ENCODE results near the gene HELZ.
"Not testable (repeated sequence)": the region's sequence is repeated elsewhere in the genome, so short reads cannot be mapped to it uniquely, and the experiment has no call there.

HELZ gene, protein sequence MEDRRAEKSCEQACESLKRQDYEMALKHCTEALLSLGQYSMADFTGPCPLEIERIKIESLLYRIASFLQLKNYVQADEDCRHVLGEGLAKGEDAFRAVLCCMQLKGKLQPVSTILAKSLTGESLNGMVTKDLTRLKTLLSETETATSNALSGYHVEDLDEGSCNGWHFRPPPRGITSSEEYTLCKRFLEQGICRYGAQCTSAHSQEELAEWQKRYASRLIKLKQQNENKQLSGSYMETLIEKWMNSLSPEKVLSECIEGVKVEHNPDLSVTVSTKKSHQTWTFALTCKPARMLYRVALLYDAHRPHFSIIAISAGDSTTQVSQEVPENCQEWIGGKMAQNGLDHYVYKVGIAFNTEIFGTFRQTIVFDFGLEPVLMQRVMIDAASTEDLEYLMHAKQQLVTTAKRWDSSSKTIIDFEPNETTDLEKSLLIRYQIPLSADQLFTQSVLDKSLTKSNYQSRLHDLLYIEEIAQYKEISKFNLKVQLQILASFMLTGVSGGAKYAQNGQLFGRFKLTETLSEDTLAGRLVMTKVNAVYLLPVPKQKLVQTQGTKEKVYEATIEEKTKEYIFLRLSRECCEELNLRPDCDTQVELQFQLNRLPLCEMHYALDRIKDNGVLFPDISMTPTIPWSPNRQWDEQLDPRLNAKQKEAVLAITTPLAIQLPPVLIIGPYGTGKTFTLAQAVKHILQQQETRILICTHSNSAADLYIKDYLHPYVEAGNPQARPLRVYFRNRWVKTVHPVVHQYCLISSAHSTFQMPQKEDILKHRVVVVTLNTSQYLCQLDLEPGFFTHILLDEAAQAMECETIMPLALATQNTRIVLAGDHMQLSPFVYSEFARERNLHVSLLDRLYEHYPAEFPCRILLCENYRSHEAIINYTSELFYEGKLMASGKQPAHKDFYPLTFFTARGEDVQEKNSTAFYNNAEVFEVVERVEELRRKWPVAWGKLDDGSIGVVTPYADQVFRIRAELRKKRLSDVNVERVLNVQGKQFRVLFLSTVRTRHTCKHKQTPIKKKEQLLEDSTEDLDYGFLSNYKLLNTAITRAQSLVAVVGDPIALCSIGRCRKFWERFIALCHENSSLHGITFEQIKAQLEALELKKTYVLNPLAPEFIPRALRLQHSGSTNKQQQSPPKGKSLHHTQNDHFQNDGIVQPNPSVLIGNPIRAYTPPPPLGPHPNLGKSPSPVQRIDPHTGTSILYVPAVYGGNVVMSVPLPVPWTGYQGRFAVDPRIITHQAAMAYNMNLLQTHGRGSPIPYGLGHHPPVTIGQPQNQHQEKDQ (N-terminal part only)

DNA sequence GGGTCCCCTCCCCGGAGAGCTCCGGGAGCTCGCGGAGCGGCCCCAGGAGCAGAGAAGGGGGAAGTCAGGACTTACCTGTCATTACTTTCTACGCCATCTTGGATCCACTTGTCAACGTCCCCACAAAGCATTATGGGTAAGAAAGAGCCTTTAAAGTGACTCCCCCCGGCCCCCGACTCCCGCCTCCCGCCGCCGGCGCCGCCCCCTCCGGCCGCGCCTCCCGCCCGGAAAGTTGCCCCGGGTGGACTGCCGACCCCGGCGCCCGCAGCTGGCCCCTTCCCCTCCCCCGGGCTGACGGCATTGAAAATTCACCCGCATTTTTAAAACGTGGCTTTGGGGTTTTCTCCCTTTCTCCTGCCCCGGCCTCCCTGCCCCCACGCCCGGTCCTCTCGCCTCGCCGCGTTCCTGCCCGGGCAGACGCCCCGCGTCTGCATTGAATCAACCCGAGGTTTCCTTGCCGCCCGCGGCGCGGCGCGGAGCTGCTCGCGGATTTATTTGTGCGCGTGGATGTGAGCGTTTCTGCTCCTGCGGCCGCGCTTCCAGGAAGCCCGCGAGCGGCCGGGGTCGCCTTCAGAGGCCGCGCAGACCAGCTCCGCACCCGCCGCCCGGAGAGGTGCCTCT is at the start of gene HELZ:
TSS of gene HELZ (minus strand) at position 124 of the 621 bp plus-strand sequence. CDS start 26,392 bp downstream, outside the sequence.
- peak; percentile 42 to 64 for DNase-seq (ENCODE audit: low read depth in 1 of 2, low spot score in 1 of 2)

DNA sequence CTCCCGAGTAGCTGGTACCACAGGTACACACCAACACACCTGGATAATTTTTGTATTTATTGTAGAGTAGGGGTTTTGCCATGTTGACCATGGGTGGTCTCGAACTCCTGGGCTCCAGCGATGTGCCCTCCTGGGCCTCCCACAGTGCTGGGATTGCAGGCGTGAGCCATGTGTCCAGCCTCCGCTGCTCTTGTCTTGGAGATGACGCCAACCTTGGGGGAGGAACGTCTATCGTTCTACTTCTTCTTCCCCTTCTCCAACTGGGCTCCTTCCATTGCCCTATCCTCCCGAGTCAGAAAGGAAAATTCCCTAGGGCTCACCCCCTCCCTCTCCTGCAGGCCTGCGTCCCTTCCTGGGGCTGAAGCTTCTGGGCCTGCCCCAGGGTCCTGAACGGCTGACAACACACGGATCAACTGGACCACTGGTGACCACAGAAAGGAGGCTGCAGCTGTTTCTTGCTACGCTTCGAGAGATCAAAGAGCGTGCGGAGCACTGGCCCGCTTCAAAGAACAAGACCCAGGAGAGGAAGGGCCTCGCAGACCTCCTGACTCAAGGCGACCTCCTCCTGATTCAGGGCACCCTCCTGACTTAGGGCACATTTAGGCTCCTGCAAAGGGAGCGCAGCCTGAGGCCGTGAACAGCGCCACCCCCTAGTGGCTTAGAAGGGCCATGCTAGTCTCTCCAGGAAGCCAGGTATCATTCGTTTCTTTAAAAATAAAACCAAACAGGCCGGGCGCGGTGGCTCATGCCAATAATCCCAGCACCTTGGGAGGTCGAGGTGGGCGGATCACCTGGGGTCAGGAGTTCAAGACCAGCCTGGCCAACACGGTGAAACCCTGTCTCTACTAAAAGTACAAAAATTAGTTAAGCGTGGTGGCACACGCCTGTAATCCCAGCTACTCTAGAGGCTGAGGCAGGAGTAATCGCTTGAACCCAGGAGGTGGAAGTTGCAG is 48.5 kb upstream of the HELZ start:
- peak; percentile 38 to 44 for DNase-seq (ENCODE audit: low read depth in 1 of 2, low spot score in 1 of 2)

DNA sequence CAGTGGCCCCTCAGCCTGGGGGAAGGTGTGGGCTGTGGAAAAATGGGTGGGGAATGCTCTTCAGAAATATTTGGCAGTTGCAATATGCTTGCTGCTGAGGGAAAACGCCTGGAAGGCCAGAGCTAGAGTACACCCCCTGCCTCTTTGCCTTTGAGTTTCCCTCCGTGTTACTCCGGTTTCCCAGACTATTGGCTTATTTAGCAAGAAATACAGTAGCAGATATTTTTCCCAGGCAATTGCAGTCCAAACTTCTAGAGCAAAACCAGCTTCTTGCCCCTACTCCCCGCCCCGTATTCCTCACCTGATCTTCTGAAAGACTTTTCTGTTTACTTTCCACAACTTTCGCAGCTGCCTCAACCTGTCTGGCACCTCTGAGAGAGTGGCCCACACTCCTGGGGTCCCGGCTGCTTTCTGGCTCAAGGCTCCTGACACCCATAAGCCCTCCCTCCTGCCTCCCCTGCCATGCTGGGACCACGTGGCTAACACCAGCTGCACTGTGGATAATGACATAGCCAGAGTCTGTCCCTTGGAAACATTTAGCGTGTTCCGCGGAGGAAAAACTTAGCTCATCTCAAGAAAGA is 45.8 kb upstream of the HELZ start:
- no peak for DNase-seq (ENCODE audit: low read depth in 1 of 2, low spot score in 1 of 2)

DNA sequence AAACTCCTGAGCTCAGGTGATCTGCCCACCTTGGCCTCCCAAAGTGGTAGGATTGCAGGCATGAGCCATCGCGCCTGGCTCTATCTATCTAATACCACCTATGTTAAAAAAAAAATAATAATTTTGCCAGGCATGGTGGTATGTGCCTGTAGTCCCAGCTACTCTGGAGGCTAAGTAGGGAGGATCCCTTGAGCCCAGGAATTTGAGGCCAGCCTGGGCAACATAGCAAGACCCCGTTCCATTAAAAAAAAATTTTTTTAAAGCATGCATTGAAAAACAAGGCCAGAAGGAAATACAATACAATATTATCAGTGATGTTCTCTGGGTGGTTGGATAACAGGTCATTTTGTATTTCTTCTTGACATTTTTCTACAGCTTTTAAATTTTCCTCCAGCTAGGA is 45.2 kb upstream of the HELZ start:
- DNase-seq (ENCODE audit: low read depth in 1 of 2, low spot score in 1 of 2), result no peak

DNA sequence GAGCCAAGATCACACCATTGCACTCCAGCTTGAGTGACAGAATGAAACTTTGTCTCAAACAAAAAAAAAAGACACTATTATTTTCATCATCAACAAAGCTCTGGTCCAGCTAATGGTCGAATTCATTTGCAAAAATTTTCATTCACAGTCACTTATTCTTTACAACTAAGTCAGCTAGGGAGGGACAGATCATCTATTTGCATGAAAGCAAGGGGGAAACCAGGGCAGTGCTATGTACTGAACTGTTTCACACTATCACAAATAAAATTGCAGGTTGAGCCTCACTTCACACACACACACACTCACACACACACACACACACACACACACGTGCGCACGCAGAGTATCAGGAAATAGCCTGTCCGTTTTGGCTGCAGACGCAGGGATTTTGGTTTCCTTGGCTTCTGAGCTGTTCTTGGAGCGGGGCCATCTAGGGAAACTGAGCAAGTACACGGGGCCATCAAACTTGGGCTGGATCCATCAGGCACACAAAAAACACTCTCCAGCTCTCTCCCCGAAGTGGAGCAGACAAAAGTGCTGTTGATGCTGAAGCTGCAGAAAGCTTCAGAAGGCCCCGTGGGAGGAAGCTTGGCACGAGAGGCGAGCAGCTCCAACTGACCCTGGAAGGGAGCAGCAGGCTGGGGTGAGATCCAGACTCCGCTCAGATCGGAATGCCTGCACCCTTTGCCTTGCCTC is 44.3 kb upstream of the HELZ start:
- DNase-seq (ENCODE audit: low read depth in 1 of 2, low spot score in 1 of 2), result no peak

DNA sequence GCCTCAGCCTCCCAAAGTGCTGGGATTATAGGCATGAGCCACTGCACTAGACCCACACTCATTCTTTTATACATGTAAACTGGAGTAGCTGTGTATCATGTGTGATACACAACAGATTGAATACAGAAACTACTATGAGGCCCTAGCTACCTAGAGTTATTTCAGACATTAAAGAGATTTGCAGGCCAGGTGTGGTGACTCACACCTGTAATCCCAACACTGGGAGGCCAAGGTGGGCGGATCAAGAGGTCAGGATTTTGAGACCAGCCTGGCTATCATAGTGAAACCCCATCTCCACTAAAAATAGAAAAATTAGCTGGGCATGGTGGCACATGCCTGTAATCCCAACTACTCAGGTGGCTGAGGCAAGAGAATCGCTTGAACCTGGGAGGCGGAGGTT is 41.8 kb upstream of the HELZ start:
- DNase-seq (ENCODE audit: low read depth in 1 of 2, low spot score in 1 of 2), result not testable (repeated sequence)

DNA sequence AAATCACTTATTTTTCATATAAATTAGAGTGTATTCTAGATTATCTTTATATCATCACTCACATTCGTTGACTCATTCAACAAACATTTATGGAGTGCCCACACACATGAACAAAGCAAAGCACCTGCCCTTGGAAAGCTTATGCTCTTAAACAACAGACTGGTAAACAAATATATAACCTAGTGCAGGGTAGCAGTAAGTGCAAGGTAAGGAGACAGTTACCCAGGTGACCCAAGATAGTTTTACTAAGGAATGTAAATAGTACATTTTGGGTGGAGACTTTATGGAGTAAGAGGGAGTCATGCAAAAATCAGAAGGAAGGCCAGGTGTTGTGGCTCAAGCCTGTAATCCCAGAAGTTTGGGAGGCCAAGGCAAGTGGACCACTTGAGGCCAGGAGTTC is 40.4 kb upstream of the HELZ start:
- DNase-seq (ENCODE audit: low read depth in 1 of 2, low spot score in 1 of 2), result no peak

DNA sequence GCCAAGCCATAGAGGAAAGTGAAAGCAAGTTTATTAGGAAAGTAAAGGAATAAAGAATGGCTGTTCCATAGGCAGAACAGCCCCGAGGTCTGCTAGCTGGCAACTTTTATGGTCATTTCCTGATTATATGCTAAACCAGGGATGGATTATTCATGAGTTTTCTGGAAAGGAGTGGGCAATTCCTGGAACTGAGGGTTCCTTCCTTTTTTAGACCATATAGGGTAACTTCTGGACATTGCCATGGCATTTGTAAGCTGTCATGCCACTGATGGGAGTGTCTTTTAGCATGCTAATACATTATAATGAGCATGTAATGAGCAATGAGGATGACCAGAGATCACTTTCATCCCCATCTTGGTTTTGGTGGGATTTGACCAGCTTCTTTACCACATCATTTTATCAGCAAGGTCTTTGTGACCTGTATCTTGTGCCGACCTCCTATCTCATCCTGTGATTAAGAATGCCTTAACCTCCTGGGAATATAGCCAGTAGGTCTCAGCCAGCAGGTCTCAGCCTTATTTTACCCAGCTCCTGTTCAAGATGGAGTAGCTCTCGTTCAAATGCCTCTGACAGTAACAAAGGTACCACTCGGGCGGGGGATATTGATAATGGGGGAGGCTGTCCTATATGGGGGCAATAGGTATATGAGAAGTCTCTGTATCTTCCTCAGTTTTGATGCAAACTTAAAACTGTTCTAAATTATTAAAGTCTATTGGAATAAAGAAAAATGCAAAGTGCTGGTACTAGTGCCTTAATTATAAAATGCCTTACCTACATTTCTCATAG is 38.9 kb upstream of the HELZ start:
- no peak for DNase-seq (ENCODE audit: low read depth in 1 of 2, low spot score in 1 of 2)

DNA sequence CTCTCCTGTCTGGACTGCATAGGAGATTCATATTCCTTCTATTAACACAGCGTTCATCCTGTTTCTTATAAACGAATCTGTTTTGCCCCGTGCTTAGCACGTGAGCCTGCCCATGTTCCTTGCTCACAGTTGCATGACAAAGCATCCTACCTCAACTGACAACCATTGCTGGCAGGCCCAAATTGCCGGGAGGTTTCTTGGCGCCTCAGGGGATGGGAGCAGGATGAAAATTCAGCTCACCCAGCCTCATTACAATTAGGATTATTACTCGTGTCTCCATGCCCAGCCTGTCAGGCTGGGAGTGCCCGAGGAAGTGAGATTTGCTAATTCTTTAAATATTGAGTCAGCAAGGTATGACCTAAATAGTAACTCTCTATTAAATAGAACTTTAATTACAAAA is 36.7 kb upstream of the HELZ start:
- DNase-seq (ENCODE audit: low read depth in 1 of 2, low spot score in 1 of 2), result no peak

DNA sequence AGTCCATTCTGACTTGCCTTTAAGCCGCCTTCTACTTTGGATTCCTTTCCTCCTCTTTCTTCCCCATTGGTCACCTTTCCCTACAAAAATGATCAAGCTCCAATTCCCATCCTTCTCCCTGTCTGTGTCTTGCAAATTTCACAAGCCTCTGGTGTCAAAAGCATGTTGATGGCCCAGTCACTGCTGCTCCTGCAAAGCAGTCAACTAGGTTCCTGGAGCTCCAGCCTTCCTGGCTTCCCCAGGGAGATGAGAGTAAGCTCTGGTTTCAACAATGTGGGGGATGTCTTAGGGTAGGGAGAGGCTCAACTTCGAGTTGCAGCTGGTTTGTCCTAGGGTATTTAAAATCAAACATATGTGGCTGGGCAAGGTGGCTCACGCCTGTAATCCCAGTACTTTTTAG is 36.1 kb upstream of the HELZ start:
- DNase-seq (ENCODE audit: low read depth in 1 of 2, low spot score in 1 of 2), result no peak

DNA sequence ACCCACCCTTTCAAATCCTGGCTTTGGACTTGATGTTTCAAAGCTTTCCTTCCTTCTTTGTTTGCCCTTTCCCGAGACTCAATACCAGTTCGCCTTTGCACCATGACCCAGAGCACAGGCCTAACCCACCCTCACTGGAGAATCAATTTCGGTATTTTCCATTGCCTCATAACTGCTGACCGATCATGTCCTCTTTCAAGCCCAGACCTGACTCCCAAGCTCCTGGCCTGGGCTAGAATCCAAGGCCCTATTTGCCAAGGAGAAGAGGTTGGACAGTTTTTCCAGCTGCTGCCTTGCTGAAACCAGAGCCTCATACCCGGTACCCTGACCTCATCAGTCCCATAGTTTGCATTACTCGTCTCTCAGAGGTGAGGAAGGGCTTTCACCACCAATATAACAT is 35.3 kb upstream of the HELZ start:
- no peak for DNase-seq (ENCODE audit: low read depth in 1 of 2, low spot score in 1 of 2)

DNA sequence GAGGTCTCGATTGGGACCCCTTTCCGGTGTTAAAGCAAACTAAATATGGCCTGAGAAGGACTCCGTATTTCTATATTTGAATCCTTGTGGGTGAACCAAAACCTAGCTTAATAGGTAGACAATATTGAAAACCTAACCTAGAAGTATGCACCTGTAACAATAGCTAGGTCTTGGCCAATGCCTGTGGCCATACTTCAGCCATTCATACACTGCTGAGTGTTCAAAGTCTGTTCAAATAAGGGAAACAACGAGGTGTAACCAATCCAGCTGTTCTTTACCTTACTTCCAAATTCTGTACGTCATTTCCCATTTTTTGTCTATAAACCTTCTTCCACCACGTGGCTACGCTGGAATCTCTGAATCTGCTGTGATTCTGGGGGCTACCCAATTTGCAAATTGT is 34.1 kb upstream of the HELZ start:
- DNase-seq (ENCODE audit: low read depth in 1 of 2, low spot score in 1 of 2), result no peak

DNA sequence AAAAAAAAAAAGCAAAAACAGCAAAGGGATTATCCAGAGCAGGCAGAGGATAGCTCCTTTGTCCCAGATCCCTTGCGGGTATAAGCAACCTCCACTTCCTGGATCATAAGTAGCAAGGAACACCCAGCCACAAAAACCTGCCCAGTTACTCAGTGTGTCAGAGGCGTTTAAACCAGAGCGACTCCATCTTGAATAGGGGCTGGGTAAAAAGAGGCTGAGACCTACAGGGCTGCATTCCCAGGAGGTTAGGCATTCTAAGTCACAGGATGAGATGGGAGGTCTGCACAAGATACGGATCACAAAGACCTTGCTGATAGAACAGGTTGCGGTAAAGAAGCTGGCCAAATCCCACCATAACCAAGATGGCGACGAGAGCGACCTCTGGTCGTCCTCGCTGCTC is 33.4 kb upstream of the HELZ start:
- no peak for DNase-seq (ENCODE audit: low read depth in 1 of 2, low spot score in 1 of 2)

DNA sequence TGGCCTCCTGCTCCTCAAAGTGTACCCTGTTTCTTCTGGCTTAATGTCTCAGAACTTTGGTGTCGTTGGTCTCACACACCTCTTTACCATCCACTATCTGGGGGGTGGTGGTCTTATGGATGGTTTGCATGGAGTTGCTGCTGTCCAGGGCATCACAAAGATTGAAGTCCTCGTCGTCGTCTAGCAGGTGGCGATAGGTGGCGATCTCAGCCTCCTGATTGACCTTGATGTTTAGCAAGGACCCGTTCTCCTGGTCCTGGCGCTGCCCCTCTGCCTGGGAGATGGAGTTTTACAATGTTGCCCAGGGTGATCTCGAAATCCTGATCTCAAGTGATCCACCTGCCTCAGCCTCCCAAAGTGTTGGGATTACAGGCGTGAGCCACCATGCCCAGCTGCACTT is 31.1 kb upstream of the HELZ start:
- no peak for DNase-seq (ENCODE audit: low read depth in 1 of 2, low spot score in 1 of 2)

DNA sequence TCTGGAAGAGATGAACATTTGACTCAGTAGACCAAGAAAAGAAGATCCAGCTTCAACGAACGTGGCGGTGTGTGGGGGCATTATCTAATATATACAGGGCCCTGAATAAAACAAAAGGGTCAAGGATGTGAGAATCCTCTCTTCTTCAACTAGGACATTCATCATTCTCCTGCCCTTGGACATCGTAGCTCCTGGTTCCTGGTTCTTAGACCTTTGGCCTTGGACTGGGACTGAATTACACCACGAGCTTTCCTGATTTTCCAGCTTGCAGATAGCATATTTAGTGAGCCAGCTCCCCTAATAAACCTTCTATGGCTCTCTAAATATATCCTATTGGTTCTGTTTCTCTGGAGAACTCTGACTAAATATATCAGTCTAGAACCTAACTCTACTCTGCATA is 29.5 kb upstream of the HELZ start:
- no peak for DNase-seq (ENCODE audit: low read depth in 1 of 2, low spot score in 1 of 2)

DNA sequence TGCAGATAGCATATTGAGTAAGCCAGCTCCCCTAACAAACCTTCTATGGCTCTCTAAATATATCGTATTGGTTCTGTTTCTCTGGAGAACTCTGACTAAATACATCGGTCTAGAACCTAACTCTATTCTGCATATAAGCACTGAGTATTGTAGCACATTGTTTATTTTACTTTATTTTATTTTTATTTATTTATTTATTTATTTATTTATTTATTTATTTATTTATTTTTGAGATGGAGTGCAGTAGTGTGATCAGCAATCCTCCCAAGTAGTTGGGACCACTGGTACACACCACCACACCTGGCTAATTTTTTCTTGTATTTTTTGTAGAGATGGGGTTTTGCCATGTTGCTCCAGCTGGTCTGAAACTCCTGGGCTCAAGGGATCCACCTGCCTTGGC is 28.9 kb upstream of the HELZ start:
- DNase-seq (ENCODE audit: low read depth in 1 of 2, low spot score in 1 of 2), result no peak

DNA sequence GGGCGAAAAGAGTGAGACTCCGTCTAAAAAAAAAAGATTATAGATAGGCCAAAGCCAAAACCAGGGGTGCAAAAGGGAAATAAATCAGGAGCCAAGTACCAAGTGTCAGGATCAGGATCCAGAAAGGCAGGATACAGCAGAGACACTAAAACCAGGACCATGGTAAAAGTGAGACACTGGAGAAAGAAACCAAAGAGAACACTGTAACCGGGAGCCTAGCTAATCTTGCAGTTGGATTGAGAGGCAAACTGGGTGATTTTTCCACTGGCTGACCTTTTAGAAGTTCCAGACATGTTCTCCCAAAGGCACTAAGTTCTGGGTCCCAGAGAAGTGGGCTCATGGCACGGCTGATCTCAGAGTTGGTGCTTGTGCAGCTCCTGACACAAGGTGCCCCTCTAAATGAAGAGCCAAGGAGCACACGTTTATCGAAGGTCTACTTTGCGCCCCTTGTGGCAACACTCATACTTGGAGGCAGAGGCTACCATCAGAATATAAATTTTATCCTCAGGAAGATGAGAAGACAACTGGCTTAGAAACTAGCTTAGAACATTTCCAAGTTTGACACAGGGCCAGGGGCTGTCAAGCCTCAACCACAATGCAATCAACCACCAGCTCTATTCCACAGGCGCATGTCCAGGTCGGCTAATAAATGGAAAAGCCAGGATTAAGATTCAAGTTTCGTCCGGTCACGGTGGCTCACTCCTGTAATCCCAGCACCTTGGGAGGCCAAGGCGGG is 27.5 kb upstream of the HELZ start:
- no peak for DNase-seq (ENCODE audit: low read depth in 1 of 2, low spot score in 1 of 2)

Data from stimulated activated CD4-positive, alpha-beta T cell treated with anti-CD3 and anti-CD28 coated beads, Interleukin-15, amount 100 ng/mL, for 1 hour (primary cell).